Activated CD4-positive, alpha-beta T cell treated with anti-CD3 and anti-CD28 coated beads, Interleukin-2, amount 50 U/mL, for 1 hour (primary cell): ENCODE measurements around the gene ULBP2.
"Not testable (repeated sequence)": the region's sequence is repeated elsewhere in the genome, so short reads cannot be mapped to it uniquely, and the experiment has no call there.

Source experiments
- DNase-seq: peaks from one replicate; pipeline ENCODE4 v3.0.0-alpha.2; 2020

ULBP2 gene

DNA sequence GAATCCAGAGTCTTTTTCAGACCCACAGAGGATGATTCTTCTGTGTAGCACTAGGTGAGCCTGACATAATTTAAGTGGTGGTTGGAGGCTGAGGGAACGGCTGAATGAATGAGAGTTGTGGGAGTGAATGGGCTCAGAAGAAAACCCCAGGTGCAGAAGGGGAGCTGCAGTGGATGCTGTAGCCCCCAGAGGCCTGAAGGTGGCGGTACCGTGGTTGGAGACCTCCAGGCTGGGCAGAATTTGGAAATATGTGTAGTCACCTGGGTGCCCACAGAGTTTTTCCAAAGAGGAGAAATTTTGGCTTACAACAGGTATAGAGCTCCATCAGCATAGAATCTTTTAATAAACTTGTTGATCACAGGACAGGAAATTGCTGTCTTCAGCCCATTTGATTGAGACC lies 12.4 kb upstream of the ULBP2 start:
- no peak for DNase-seq

GRCh38 chr6:149931501-149931900 lies 10.3 kb upstream of the ULBP2 start:
- no peak for DNase-seq

GRCh38 chr6:149933036-149933435 lies 8.8 kb upstream of the ULBP2 start:
- no peak for DNase-seq

- DNase-seq = no peak
These were observed 8.4 kb upstream of the ULBP2 start for GRCh38 chr6:149933461-149933860.

GRCh38 chr6:149934249-149935156 lies 7.3 kb upstream of the ULBP2 start:
- peak; percentile 73 for DNase-seq

DNA sequence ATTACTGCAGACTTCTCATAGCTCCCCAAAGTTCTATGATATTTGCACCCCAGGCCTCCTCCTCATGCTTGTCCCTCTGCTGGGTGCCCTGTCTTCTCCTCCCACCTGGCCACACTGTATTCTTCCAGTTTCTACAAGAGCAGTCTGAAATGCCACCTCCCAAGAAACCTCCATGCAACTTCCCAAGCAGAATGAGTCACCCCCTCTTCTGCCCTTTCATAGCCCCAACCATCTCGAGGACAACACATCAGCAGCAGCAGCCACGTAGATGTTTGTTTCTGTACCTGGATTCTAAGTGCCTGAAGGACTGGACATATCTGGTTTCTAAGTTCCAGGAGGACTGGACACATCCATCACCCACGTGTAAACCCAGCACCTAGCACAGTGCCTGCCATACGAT lies 6.6 kb upstream of the ULBP2 start:
- DNase-seq = no peak

GRCh38 chr6:149935668-149936067 lies 6.1 kb upstream of the ULBP2 start:
- DNase-seq = no peak

- DNase-seq = no peak
These were observed 5.1 kb upstream of the ULBP2 start for GRCh38 chr6:149936743-149937142.

- not testable (repeated sequence) for DNase-seq
These were observed 3.7 kb upstream of the ULBP2 start for GRCh38 chr6:149938013-149938570.

GRCh38 chr6:149938571-149939355 lies 3.1 kb upstream of the ULBP2 start:
- peak; percentile 39 for DNase-seq

- no peak for DNase-seq
These were observed 2.5 kb upstream of the ULBP2 start for GRCh38 chr6:149939356-149939648.

DNA sequence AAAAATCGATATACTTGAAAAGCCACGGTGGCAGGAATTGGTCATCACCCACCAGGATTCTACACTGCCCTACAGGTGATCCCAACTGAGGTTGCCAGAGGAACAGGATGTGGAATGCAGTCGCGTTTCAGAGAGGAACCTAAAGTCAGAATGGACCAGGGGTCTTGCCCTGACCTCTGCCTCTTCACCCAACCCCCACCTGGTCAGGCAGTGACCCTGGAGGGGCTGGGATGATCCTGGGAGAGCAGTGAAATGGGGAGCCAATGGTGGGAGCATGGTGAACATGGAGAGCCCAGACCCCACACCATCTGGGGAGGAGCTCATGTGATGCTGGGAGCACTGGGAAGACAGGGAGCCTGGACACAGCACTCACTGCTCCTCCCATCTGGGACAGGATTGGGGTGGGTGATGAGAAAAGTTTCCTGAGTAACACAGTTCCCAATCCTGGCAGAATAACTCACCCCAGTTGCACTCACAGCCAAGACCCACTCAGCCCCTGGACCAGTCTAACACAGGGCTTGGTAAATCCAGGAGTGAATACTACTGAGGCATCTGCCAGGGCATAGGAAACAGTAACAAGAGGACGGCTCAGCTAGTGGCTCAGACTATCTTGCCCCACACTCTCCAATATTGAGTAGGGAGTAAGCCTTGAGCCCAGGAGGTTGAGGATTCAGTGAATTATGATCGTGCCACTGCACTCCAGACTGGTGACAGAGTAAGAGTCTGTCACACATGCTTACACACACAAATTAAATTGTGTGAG lies 1.7 kb upstream of the ULBP2 start:
- no peak for DNase-seq

DNA sequence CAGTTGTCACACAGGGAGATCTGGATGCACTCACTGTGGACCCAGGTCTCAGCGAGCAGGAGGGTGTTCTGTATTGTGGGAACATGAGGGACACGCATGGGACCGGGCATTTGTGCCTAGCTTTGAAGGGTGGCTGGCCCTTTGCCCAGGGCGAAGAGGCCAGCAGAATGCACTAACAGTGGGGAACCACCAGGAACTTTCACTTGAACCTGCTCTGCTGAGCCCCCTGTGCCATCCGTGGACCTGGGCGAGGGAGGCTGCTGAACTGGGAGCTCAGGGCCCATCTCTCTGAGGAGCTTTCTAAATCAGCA lies 1.2 kb upstream of the ULBP2 start:
- no peak for DNase-seq

GRCh38 chr6:149942461-149942829 lies 631 bp downstream of the ULBP2 start:
- no peak for DNase-seq

GRCh38 chr6:149943321-149943720 lies 1.5 kb downstream of the ULBP2 start:
- not testable (repeated sequence) for DNase-seq

DNA sequence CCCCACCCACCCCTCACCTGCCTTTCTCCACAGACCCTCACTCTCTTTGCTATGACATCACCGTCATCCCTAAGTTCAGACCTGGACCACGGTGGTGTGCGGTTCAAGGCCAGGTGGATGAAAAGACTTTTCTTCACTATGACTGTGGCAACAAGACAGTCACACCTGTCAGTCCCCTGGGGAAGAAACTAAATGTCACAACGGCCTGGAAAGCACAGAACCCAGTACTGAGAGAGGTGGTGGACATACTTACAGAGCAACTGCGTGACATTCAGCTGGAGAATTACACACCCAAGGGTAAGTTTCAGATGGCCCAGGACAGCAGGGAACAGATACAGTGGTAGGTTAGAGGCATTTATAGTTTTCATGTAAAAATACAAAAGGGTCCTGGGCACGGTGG lies 3.5 kb downstream of the ULBP2 start:
- DNase-seq = not testable (repeated sequence)

DNA sequence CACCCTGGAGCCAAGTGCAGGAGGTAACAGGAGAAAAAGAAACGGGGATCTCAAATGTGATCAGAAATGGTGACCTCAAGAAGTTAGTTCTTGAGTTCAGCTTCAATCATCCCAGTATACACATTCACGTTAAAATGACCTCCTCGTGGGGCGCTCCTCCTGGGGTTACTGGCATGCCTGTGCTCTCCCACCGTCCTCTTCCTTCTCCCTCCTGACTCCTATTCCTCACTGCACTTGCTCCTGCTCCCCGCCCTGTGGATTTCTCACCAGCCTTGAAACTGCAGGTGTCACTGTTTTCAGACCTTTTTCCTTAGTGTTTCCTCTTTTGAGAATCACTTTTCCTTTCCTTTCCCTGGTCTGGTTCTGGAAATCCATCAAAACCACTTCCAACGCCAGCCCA lies 4.8 kb downstream of the ULBP2 start:
- not testable (repeated sequence) for DNase-seq

DNA sequence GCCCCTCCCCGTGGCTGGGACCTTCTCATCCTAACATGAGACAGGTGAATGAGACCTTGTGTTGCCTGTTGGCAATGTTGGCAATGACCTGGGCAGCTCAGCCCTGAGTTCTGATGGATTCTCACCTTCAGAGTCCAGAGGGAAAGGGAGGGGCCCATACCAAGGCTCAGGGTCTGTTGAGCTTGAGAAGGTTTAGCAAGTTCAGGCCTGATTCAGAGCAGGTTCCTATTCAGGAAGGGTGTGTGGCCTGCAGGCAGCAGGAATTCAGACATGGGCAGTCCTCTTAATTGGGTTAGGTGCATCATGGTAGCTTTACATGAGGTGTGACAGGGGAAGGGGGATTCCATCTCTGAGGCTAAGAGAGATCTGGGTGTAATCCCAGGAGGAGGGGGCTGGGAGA lies 5.7 kb downstream of the ULBP2 start:
- DNase-seq = not testable (repeated sequence)

DNA sequence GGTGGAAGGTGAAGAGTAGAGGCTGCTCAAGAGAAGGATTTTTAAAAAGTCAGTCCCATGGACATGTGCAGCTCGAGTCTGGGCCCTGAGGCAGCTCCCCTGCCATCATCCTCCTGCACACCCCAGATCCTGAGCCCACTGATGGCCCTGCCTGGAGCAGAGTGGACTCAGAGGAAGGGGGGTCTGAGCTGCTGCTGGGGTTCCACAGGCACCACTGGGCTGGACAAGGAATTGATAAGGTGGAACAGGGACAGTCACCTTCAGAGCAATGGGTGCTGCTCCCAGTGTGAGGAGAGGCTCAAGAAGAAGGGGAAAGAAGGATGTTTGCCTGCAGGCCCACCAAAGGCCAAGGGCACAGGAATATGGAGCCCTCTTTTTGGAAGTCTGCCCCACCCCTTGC lies 6.2 kb downstream of the ULBP2 start:
- no peak for DNase-seq

GRCh38 chr6:149948616-149949015 lies 6.8 kb downstream of the ULBP2 start:
- DNase-seq = no peak

DNA sequence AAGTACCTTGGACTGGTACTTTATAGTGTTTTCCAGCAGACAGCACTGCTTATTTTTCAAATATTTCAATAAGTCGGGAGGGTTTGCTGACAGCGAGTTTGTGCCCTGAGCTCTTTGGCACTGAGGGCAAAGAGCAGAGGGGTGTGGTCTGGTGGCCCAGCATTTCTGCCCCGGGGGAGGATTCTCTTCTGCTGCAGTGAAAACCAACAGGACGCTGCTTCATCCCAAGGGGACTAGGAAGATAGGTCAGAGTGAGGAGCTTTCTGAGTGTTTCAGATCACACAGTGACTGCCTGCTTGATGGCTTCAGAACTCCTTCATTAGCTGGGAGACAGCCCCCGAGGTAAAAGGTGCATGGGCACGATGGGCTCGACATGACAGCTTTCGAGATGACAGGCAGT lies 8.6 kb downstream of the ULBP2 start:
- no peak for DNase-seq

DNA sequence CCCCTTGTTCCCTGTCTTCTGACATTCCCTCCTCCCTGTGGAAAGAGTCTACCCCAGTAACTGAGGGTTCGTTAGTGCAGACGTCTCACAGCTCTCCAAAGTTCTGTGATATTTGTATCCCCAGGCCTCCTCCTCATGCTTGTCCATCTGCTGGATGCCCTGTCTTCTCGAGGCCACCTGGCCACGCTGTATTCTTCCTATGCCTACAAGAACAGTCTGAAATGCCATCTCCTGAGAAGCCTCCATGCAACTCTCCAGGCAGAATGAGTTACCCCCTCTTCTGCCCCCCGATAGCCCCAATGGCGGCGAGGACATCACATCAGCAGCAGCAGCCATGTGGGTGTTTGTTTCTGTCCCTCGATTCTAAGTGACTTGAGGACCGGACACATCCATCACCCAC lies 9.3 kb downstream of the ULBP2 start:
- DNase-seq = no peak

- no peak for DNase-seq
These were observed 9.8 kb downstream of the ULBP2 start for GRCh38 chr6:149951626-149952025.
